GM06990 (cell line): ENCODE results near the gene SASH1.

ENCODE experiments used
- DNase-seq: peaks from one replicate; pipeline ENCODE4 v3.0.0-alpha.2; 2011; ENCODE audit not compliant: insufficient read length; ENCODE audit errors: extremely low read depth
- H3K27me3 ChIP-seq: replicated peaks from 2 replicates; pipeline ENCODE4 v1.6.0; 2011; ENCODE audit warnings: low read length; ENCODE audit not compliant: control insufficient read depth, insufficient read depth
- H3K36me3 ChIP-seq: 2 replicates; pipeline ENCODE4 v1.5.1; 2011; ENCODE audit warnings: low read length; ENCODE audit not compliant: control insufficient read depth, insufficient read depth
- H3K4me3 ChIP-seq: replicated peaks from 2 replicates; pipeline ENCODE4 v1.5.1; 2011; ENCODE audit warnings: low read depth, mild to moderate bottlenecking, control low read depth, low read length
- TF ChIP-seq, protein P1 (sequence below): IDR thresholded peaks from 2 replicates; pipeline ENCODE4 v1.5.1; 2011; ENCODE audit warnings: low read length, control low read depth, mild to moderate bottlenecking, inconsistent platforms; ENCODE audit not compliant: insufficient read depth, poor library complexity, severe bottlenecking

The SASH1 gene

DNA sequence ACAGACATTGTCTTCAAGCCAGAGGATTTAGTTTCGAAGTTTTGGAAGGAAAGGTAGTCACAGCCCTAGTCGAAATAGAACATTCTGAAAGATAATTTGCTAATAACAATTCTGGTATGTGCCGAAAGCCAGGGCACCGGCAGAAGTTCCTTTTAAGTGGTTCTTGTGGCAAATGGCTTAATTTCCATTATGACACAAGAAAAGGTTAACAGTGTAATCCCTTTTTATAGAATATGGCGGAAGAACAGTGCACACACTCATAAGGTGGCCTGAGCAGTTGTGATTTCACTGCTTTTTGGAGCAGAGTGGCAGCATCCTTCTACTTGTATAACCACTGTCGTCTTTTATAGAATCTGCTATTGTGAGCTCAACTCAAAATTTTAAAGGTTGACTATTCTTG lies 152.4 kb downstream of the SASH1 start:
- TF ChIP-seq, protein P1, sequence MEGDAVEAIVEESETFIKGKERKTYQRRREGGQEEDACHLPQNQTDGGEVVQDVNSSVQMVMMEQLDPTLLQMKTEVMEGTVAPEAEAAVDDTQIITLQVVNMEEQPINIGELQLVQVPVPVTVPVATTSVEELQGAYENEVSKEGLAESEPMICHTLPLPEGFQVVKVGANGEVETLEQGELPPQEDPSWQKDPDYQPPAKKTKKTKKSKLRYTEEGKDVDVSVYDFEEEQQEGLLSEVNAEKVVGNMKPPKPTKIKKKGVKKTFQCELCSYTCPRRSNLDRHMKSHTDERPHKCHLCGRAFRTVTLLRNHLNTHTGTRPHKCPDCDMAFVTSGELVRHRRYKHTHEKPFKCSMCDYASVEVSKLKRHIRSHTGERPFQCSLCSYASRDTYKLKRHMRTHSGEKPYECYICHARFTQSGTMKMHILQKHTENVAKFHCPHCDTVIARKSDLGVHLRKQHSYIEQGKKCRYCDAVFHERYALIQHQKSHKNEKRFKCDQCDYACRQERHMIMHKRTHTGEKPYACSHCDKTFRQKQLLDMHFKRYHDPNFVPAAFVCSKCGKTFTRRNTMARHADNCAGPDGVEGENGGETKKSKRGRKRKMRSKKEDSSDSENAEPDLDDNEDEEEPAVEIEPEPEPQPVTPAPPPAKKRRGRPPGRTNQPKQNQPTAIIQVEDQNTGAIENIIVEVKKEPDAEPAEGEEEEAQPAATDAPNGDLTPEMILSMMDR = no peak
- no peaks in the 10 kb centered on the region for H3K27me3 ChIP-seq
- no peaks in the 10 kb centered on the region for H3K36me3 ChIP-seq
- H3K4me3 ChIP-seq = no peak overlapping the region
- DNase-seq = no peak

DNA sequence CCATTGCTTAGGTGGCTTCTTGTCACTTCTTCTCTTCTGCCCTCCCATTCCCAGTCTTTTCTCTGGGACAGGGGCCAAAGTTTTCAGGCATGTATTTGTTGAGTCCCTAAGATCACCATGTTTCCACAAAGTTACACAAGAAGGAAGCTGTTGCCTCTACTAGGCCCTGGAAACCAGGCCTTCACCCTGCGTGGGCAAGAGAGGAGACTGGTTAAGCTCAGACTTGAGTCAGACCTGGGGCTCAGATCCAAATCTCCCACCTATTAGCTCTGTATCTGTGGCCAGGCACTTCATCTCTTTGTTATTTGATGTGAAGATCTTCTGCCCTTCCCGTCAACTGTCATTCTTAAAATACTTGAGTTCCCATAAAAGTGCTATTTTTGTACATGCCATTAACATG lies 154.6 kb downstream of the SASH1 start:
- Histone ChIP-seq H3K36me3 (no peaks in the 10 kb centered on the region), H3K27me3 (no peaks in the 10 kb centered on the region), H3K4me3 (no peak overlapping the region)
- no peak for DNase-seq
- TF ChIP-seq, protein P1 = no peak

DNA sequence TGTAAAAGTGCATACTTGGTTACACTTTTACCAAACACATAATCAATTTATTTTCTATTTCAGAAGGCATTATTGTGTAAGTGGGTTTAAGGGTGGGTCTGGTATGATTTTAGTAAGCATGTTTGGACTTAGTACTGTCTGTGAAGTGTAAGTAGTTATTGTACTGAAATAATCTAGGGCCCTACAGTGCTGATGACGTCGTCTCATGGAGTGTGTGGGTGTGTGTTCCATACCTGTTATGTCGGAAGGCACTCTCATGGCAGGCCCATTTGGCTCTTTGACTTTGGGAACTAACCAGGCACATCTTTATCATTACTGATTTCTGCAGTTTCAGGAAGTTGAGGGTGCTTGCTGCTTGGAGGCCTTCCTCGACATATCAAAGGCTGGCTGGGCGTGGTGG lies 155.1 kb downstream of the SASH1 start:
- Histone ChIP-seq H3K36me3 (no peaks in the 10 kb centered on the region), H3K4me3 (no peak overlapping the region), H3K27me3 (no peaks in the 10 kb centered on the region; the same call in 1 of the 2 replicates)
- TF ChIP-seq, protein P1 = no peak
- DNase-seq = no peak

DNA sequence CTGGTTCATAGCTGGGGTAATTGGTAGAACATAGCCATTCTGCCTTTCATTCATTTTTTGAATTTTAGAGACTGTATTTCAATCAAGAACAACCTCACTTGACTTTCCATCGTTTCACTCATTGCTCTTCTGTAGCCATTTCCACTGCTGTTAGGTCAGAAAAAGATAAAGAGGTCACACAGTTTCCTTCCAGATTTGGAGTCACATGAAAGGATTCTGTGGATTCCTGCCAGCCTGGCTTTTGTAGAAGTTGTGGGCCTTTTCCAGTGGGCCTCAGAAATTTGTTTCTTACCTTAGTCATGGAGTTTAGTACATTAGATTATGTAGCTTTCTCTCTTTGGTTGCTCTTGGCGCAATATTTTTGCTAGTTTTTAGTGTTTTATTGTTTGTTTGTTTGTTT lies 157.8 kb downstream of the SASH1 start:
- Histone ChIP-seq H3K27me3 (peaks cover 2% of the 10 kb centered on the region; the same call in 1 of the 2 replicates), H3K36me3 (no peaks in the 10 kb centered on the region), H3K4me3 (no peak overlapping the region)
- no peak for DNase-seq
- TF ChIP-seq, protein P1 = no peak

DNA sequence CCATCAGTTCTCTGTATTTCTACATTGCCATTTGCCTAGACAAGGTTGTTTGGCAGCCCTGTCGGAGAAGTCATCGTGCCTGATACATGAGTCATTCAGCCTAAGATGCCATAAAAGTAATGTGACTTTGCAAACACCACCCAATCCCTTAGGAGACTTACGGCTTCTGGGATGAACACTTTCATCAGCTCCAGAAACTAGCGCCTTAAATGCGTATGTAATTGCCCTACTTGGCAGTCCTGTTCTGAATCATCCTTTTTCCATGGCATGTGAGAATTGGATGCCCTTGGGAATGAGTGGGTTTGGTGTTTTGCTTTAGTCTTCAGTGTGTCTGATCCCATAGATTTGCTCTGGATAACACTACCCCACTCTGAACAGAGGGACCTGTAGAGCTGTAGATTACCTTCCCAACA lies 158.5 kb downstream of the SASH1 start:
- DNase-seq = no peak
- Histone ChIP-seq H3K27me3 (peaks cover 2% of the 10 kb centered on the region; the same call in 1 of the 2 replicates), H3K36me3 (no peaks in the 10 kb centered on the region), H3K4me3 (no peak overlapping the region)
- TF ChIP-seq, protein P1 = no peak
